Measurements from ENCODE around the gene NAP1L4. TPM values are rescaled to one million over a fixed set of nuclear protein-coding genes. Genes with fewer than 3 reads are reported as not detected.

Gene NAP1L4
- total RNA-seq, 1 donor from 2014 or later = 148 TPM

DNA sequence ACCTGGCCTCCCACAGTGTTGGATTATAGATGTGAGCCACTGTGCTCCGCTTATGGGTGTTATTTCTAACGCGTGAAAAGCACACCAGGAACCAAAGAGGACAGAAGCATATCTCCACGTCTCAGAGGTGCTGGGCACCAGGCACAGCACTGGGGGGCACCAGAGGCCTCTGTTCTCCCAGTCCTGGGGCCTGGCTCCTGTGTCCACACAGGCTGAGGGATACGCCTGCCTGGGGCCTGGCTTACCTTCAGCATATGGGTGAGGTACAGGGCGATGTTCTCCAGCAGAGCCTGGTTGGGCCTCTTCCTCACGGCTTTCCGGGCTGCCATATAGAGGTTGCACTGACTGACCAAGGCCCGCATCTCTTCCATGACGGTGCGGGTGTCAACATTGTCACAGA lies 24.7 kb upstream of the NAP1L4 start:
- Mint-ChIP-seq H3K27ac (ENCODE audit: unreplicated experiment) (no peak overlapping the region), H3K4me3 (ENCODE audit: unreplicated experiment) (no peak overlapping the region), H3K9me3 (ENCODE audit: unreplicated experiment) (no peaks in the 10 kb centered on the region), H3K27me3 (ENCODE audit: unreplicated experiment) (no peaks in the 10 kb centered on the region), H3K36me3 (ENCODE audit: unreplicated experiment) (peaks cover 51% of the 10 kb centered on the region), H3K4me1 (ENCODE audit: unreplicated experiment) (peaks cover 24% of the 10 kb centered on the region)
- no peak for DNase-seq (ENCODE audit: extremely low spot score, unreplicated experiment)
- TF ChIP-seq, protein P1, sequence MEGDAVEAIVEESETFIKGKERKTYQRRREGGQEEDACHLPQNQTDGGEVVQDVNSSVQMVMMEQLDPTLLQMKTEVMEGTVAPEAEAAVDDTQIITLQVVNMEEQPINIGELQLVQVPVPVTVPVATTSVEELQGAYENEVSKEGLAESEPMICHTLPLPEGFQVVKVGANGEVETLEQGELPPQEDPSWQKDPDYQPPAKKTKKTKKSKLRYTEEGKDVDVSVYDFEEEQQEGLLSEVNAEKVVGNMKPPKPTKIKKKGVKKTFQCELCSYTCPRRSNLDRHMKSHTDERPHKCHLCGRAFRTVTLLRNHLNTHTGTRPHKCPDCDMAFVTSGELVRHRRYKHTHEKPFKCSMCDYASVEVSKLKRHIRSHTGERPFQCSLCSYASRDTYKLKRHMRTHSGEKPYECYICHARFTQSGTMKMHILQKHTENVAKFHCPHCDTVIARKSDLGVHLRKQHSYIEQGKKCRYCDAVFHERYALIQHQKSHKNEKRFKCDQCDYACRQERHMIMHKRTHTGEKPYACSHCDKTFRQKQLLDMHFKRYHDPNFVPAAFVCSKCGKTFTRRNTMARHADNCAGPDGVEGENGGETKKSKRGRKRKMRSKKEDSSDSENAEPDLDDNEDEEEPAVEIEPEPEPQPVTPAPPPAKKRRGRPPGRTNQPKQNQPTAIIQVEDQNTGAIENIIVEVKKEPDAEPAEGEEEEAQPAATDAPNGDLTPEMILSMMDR (IDR thresholded peaks at IDR 0.05) = no peak

DNA sequence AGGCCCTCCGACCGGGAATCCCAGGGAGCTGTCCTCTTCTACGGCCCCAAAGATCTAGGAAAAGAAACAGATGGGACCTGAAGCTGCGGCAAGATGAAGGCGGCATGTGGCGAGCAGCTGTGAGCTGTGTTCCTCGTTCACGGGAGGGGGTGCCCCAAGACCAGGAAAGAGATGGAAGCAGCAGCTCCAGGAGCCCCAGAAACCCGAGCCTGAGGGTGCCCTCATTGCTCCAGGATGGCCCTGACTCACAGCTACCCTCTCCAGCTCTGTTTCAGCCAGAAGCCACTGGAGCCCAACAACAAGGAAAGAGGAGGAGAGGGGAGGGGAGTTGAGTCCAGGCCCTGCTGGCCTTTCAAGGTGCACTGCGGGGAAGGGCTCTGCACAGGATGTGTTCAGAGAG lies 23.7 kb upstream of the NAP1L4 start:
- Mint-ChIP-seq H3K4me1 (ENCODE audit: unreplicated experiment) (peaks cover 18% of the 10 kb centered on the region), H3K4me3 (ENCODE audit: unreplicated experiment) (no peak overlapping the region), H3K27me3 (ENCODE audit: unreplicated experiment) (no peaks in the 10 kb centered on the region), H3K36me3 (ENCODE audit: unreplicated experiment) (peaks cover 57% of the 10 kb centered on the region), H3K9me3 (ENCODE audit: unreplicated experiment) (no peaks in the 10 kb centered on the region), H3K27ac (ENCODE audit: unreplicated experiment) (no peak overlapping the region)
- no peak for DNase-seq (ENCODE audit: extremely low spot score, unreplicated experiment)
- TF ChIP-seq, protein P1 (IDR thresholded peaks at IDR 0.05) = no peak

DNA sequence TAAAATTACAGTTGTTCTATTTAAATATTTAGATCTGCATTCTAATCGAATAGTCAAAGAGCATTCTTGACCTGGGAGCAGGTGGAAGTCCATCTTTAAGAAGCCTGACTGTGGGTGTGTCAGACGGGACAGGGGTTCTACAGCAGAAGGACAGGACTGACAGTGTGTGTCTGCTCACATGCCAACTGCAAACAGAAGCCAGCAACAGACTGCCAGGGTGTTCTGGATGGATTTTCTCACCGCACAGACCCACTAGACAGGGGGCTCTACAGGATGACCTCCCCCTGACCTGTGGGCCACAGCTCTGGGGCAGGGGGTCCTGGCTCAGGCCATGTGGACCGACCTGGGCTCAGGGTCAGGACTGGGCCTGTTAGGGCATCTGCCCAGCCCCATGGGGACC lies 22.8 kb upstream of the NAP1L4 start:
- H3K27ac Mint-ChIP-seq (ENCODE audit: unreplicated experiment) = no peak overlapping the region
- H3K4me1 Mint-ChIP-seq (ENCODE audit: unreplicated experiment) = peaks cover 16% of the 10 kb centered on the region
- no peak for DNase-seq (ENCODE audit: extremely low spot score, unreplicated experiment)
- TF ChIP-seq, protein P1 (IDR thresholded peaks at IDR 0.05) = no peak
- H3K27me3 Mint-ChIP-seq (ENCODE audit: unreplicated experiment) = no peaks in the 10 kb centered on the region
- H3K36me3 Mint-ChIP-seq (ENCODE audit: unreplicated experiment) = peaks cover 59% of the 10 kb centered on the region
- H3K9me3 Mint-ChIP-seq (ENCODE audit: unreplicated experiment) = no peaks in the 10 kb centered on the region
- H3K4me3 Mint-ChIP-seq (ENCODE audit: unreplicated experiment) = no peak overlapping the region

DNA sequence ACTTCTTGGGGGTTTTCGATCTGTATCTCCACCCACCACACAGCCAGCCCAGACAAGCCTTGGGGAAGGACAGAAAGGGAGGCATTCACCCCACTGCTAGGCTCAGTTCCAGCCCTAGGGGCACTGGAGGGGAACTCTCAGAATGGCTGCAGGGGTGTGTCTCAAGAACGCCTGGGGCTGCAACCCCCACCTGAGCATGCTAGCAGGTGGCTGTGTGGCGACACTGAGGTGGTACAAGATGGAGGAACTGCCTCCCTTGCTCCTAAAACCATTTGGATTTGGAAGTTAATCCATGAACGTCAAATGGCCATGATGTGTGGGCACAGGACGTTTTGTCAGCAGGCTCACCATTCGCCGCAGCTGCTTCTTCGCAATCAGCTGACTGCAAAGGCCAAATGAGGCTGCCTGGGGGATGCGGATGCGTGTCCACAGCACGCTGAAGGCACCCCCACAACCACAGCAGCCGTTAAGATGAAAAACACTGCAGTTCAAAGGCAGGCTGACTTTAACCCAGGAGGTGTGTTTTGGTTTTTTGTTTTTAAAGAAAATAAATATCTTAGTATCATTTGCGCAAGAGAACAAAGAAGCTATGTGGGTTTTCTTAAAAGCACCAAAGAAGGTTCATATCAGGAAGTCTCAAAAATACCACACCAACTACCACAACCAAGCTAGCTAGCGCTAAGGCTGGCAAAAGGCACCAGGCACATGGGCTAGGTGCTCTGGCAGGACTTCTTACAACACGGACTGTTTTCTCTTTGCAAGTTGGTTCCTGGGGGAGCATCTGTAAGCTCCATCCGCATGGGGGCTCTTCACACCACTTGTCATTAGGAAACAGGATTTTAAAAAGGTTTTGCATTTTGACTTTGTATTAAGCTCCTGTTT lies 22.2 kb upstream of the NAP1L4 start:
- no peaks in the 10 kb centered on the region for H3K9me3 Mint-ChIP-seq (ENCODE audit: unreplicated experiment)
- H3K27ac Mint-ChIP-seq (ENCODE audit: unreplicated experiment) = no peak overlapping the region
- H3K4me3 Mint-ChIP-seq (ENCODE audit: unreplicated experiment) = no peak overlapping the region
- TF ChIP-seq, protein P1 (IDR thresholded peaks at IDR 0.05) = no peak
- no peaks in the 10 kb centered on the region for H3K27me3 Mint-ChIP-seq (ENCODE audit: unreplicated experiment)
- peaks cover 60% of the 10 kb centered on the region for H3K36me3 Mint-ChIP-seq (ENCODE audit: unreplicated experiment)
- H3K4me1 Mint-ChIP-seq (ENCODE audit: unreplicated experiment) = peaks cover 16% of the 10 kb centered on the region
- no peak for DNase-seq (ENCODE audit: extremely low spot score, unreplicated experiment)
